ENCODE results near the gene SYNCRIP. TPM values are rescaled to one million over a fixed set of nuclear protein-coding genes. Genes with fewer than 3 reads are reported as not detected.
A peak's percentile ranks its signal among the peaks of the same experiment; 100 is the strongest.

The SYNCRIP gene
- polyA plus RNA-seq, 2 donors, result 34.2 to 56.3 TPM

DNA sequence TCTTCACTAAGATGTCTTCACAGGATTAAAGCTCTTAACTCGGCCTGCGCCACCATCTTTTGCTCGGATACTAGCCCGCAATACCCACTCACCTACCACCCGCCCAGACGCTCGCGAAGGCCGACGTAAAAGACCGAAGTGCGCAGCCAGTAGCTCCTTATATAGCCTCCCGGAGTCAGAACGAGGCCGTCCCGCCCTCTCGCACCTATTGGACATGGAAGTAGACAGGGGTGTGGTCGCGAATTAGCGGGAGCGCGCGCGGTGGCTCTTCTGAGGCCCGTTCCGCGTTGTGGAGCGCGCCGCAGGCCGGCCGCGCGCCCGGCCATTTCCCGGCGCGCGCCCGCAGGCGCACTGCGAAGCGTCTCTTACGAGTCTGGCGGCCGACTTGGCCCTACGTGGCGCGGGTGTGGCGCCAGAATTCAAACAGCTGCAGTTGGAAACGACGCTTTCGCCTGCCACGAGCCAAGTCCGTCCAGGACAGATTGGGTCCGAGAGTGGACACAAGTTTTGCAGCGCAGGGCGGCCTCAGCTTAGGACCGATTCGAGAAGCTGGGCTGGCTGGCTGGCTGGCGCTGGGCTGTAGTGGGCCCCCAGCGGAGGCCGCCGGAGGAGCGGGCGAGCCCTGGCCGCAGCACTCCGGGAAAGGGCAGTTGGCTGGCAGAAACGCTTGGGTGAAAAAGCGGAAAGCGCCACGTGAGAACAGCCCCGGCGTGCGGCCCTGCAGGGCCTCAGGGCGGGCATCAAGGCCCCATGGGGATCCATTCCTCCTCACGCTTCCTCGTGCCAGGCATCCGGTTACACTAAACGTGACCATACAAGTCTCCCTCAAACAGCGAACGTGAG lies 36.1 kb upstream of the SYNCRIP start:
- Histone ChIP-seq H3K4me1 (ENCODE audit: control insufficient read depth in 2 of 2, insufficient read depth in 2 of 2, low read length in 1 of 2) (peaks cover 0 to 5% of the 10 kb centered on the region in 2 donors), H3K4me3 (ENCODE audit: low read depth in 1 of 2, low read length in 2 of 2) (peak overlapping the region; percentile 89 to 93), H3K27ac (ENCODE audit: low read depth in 2 of 2, low read length in 1 of 2) (peak overlapping the region; percentile 89 to 95), H3K9me3 (ENCODE audit: control insufficient read depth in 2 of 2, insufficient read depth in 1 of 2, low read depth in 1 of 2, low read length in 1 of 2) (no peaks in the 10 kb centered on the region), H3K27me3 (ENCODE audit: control insufficient read depth in 1 of 2, insufficient read depth in 2 of 2, low read length in 2 of 2) (no peaks in the 10 kb centered on the region), H3K36me3 (ENCODE audit: control insufficient read depth in 2 of 2, insufficient read depth in 2 of 2, low read length in 1 of 2) (peaks cover 0 to 2% of the 10 kb centered on the region in 2 donors)
- 0% methylated on average over 79 to 82 of the region's 82 CpGs for WGBS, 2 donors

DNA sequence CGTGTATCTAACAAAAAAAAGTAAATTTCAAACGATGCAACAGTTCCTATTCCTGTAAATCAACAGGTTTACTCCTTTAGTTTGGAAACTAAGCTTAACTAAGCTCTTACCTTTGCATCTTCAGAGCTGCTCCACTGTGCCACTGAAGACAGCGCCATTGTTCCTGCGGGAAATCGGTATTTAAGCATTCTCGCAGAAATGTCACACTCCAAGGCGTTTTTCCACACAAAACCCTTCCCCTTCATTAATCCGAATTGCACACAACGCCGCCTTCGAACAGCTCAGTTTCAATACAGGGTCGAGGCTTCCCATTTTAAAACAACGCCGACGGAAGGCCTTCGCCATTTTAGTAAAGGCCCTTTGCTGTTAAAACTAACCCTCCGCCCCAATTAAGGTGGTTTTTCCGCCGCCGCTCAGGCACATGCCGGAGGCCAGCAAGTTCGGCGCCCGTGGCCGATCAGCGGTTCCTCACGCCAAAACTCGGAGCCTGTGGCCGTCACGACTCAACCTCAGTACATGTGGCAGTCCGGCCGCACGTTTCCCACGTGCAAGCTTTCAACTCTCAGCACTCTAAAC lies 35.4 kb upstream of the SYNCRIP start:
- Histone ChIP-seq H3K9me3 (ENCODE audit: control insufficient read depth in 2 of 2, insufficient read depth in 1 of 2, low read depth in 1 of 2, low read length in 1 of 2) (no peaks in the 10 kb centered on the region), H3K27ac (ENCODE audit: low read depth in 2 of 2, low read length in 1 of 2) (peak overlapping the region; percentile 89 to 95), H3K36me3 (ENCODE audit: control insufficient read depth in 2 of 2, insufficient read depth in 2 of 2, low read length in 1 of 2) (peaks cover 0 to 2% of the 10 kb centered on the region in 2 donors), H3K27me3 (ENCODE audit: control insufficient read depth in 1 of 2, insufficient read depth in 2 of 2, low read length in 2 of 2) (no peaks in the 10 kb centered on the region), H3K4me3 (ENCODE audit: low read depth in 1 of 2, low read length in 2 of 2) (peak overlapping the region; percentile 89 to 93), H3K4me1 (ENCODE audit: control insufficient read depth in 2 of 2, insufficient read depth in 2 of 2, low read length in 1 of 2) (peaks cover 0 to 5% of the 10 kb centered on the region in 2 donors)
- WGBS, 2 donors, result 0 to 1% methylated on average over 34 of the region's 34 CpGs

DNA sequence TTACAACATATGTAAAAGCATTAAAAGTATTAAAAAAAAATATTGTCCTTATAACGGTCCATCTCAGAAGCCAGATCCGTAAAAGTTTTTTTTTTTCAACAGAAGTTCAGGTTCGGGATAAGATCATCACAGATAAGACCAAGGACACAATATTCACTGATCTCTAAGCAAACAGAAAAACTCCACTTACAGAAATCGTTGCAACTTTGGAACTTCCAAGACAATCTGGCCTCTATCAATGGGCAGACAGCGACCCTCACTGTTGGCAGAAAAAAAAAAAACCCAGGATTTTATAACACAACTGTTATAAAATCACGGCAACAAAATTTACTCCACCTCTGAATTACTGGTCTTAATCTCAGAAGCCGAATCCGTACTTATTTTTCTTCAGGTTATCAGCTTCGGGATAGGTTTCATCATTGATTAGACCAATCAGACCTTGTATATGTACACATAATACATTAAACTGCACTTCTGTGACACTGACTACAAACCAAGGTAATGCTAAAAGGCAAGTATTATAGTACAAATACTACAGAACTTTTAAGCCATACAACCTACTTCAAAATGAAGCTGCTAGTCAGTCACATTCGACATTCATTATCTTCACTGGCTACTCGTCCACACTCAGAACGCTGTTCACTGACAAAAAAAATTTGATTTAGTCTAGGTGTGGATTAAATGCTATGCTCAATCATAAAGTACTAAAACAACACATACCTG lies 34.7 kb upstream of the SYNCRIP start:
- peaks cover 0 to 5% of the 10 kb centered on the region in 2 donors for H3K4me1 ChIP-seq (ENCODE audit: control insufficient read depth in 2 of 2, insufficient read depth in 2 of 2, low read length in 1 of 2)
- peaks cover 0 to 2% of the 10 kb centered on the region in 2 donors for H3K36me3 ChIP-seq (ENCODE audit: control insufficient read depth in 2 of 2, insufficient read depth in 2 of 2, low read length in 1 of 2)
- no peak overlapping the region for H3K27ac ChIP-seq (ENCODE audit: low read depth in 2 of 2, low read length in 1 of 2)
- 0% methylated on average over 12 of the region's 12 CpGs for WGBS, 2 donors
- no peaks in the 10 kb centered on the region for H3K27me3 ChIP-seq (ENCODE audit: control insufficient read depth in 1 of 2, insufficient read depth in 2 of 2, low read length in 2 of 2)
- H3K9me3 ChIP-seq (ENCODE audit: control insufficient read depth in 2 of 2, insufficient read depth in 1 of 2, low read depth in 1 of 2, low read length in 1 of 2), result no peaks in the 10 kb centered on the region
- peak overlapping the region; percentile 89 to 93 for H3K4me3 ChIP-seq (ENCODE audit: low read depth in 1 of 2, low read length in 2 of 2)

DNA sequence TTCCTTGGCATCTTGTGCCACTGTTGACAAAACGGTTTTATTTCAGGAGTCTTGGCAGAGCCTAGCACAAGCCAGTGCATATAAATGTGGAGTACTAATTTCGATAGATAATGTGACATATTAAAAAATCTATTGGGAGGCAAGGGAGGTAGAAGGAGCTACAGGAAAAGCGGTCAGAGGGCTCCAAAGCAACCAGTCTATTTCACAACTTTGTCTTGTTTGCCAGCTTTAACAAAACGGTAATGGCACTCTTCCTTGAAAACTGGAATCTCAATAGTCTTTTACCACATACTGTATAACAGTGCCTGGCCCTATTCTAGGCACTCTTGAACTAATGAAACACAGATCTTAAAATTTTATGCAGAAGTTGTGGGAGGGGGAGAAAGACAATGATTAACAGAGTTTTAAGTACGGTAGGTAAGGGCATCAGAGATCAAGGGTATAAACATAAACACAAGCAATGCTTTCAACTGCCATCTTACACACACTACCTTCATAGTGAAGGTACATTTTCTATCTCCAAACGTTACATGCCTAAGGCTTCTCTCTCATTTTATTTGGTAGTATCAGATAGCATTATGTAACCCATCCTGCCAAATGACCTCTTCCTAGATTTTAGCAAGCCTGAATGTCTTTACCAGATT lies 33.5 kb upstream of the SYNCRIP start:
- Histone ChIP-seq H3K9me3 (ENCODE audit: control insufficient read depth in 2 of 2, insufficient read depth in 1 of 2, low read depth in 1 of 2, low read length in 1 of 2) (no peaks in the 10 kb centered on the region), H3K27ac (ENCODE audit: low read depth in 2 of 2, low read length in 1 of 2) (no peak overlapping the region), H3K36me3 (ENCODE audit: control insufficient read depth in 2 of 2, insufficient read depth in 2 of 2, low read length in 1 of 2) (peaks cover 0 to 2% of the 10 kb centered on the region in 2 donors), H3K27me3 (ENCODE audit: control insufficient read depth in 1 of 2, insufficient read depth in 2 of 2, low read length in 2 of 2) (no peaks in the 10 kb centered on the region), H3K4me3 (ENCODE audit: low read depth in 1 of 2, low read length in 2 of 2) (peak overlapping the region; percentile 11 to 93), H3K4me1 (ENCODE audit: control insufficient read depth in 2 of 2, insufficient read depth in 2 of 2, low read length in 1 of 2) (peaks cover 0 to 5% of the 10 kb centered on the region in 2 donors)
- WGBS, 2 donors, result 6 to 9% methylated on average over 6 of the region's 6 CpGs

DNA sequence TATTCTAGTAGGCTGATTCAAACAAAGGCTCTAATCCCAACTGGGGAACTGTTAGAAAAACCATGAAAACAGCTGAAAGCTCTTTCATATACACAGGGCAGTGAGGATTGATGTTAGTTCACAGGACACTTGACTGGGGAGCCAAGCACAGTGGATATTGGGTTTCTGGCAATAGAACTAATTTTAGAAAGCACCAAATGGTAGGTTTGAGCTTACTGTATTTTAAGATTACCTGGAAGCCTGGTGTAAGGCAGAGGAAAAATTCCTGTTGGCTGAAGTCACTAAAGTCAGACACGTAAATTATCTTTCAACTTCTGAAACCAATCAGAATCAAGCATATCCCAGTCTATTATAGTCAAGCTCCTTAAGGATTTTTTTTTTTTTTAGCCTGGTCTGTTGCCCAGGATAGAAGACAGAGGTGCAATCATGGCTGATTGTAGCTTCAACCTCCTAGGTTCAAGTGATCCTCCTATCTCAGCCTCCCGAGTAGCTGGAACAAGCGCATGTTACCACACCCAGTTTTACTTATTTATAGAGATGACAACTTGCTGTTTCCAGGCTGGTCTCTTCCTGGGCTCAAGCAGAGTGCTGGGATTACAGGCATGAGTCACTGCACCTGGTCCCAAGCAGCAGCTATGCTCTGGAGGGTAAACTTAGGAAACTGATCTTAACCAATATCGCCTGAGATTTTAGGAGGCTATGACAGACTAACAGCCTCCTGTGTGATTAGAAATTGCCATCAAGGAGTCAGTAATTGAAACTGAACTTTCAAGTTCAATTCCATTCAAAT lies 32.5 kb upstream of the SYNCRIP start:
- H3K4me3 ChIP-seq (ENCODE audit: low read depth in 1 of 2, low read length in 2 of 2), result peak overlapping the region in 1 of 2 donors; percentile 93
- 59 to 70% methylated on average over 4 of the region's 4 CpGs for WGBS, 2 donors
- no peak overlapping the region for H3K27ac ChIP-seq (ENCODE audit: low read depth in 2 of 2, low read length in 1 of 2)
- peaks cover 0 to 2% of the 10 kb centered on the region in 2 donors for H3K36me3 ChIP-seq (ENCODE audit: control insufficient read depth in 2 of 2, insufficient read depth in 2 of 2, low read length in 1 of 2)
- H3K4me1 ChIP-seq (ENCODE audit: control insufficient read depth in 2 of 2, insufficient read depth in 2 of 2, low read length in 1 of 2), result peaks cover 0 to 5% of the 10 kb centered on the region in 2 donors
- H3K9me3 ChIP-seq (ENCODE audit: control insufficient read depth in 2 of 2, insufficient read depth in 1 of 2, low read depth in 1 of 2, low read length in 1 of 2), result no peaks in the 10 kb centered on the region
- H3K27me3 ChIP-seq (ENCODE audit: control insufficient read depth in 1 of 2, insufficient read depth in 2 of 2, low read length in 2 of 2), result no peaks in the 10 kb centered on the region

DNA sequence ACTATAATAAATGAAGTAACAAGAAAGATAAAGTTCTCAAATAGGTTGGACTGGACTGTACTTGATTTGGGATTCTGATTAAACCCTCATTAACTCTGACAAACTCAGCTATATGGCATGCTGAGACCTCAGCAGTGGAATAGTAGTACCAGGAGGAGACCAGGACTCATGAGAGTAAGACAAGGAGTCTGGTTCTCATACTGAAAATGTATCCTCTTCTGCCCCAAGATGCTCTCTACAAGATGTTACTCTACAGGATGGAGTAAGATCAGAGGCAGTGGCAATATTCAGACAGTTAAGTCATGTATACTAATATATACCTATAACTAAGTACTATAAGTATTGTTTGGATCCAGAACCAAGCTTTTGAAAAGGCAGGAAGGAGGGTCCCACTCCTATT lies 31.9 kb upstream of the SYNCRIP start:
- Histone ChIP-seq H3K9me3 (ENCODE audit: control insufficient read depth in 2 of 2, insufficient read depth in 1 of 2, low read depth in 1 of 2, low read length in 1 of 2) (no peaks in the 10 kb centered on the region), H3K27me3 (ENCODE audit: control insufficient read depth in 1 of 2, insufficient read depth in 2 of 2, low read length in 2 of 2) (no peaks in the 10 kb centered on the region), H3K4me1 (ENCODE audit: control insufficient read depth in 2 of 2, insufficient read depth in 2 of 2, low read length in 1 of 2) (peaks cover 0 to 5% of the 10 kb centered on the region in 2 donors), H3K36me3 (ENCODE audit: control insufficient read depth in 2 of 2, insufficient read depth in 2 of 2, low read length in 1 of 2) (peaks cover 0 to 2% of the 10 kb centered on the region in 2 donors), H3K27ac (ENCODE audit: low read depth in 2 of 2, low read length in 1 of 2) (no peak overlapping the region), H3K4me3 (ENCODE audit: low read depth in 1 of 2, low read length in 2 of 2) (no peak overlapping the region)

DNA sequence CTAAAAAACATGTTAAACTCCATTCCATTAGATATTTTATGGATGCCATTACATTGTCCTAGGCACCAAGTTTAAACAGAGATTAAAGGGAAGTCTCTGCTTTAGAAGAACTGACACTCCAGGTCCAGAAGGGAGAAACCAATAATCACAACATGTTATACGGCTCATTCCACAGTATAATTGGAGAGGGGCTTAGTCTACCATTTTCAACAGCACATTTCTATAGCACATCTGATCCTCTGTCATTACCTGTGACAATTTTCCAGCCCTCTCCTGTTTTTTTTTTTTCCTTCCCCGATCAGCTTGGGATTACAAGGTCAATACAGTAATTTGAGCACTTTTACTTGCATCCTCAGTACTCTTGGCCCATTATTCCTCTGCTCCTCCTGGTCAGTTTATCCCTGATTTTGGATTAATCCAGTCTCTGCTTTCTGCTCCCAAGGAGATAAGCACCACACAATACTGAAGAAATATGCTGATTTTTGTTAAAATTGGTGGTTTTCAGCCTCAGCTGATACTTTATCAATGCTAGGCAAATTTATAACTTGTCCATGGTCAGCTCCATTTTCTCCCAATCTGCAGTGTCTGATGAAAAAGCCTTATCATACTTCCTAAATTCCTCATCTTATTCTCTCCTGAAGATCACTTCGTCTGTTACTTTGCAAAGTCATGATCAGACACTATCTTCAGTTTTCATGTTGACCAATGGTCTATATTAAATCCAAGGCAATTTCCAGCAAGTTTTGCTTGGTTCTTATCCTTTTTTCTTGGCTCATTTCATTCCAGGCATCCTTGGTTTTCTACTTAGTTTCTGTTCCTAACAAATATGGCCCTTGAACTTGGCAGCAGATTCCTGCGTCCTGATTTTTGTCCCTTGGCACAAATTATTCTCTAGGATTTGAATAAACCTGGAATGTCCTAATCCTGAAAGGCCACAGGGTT lies 30.8 kb upstream of the SYNCRIP start:
- Histone ChIP-seq H3K4me1 (ENCODE audit: control insufficient read depth in 2 of 2, insufficient read depth in 2 of 2, low read length in 1 of 2) (peaks cover 0 to 2% of the 10 kb centered on the region in 2 donors), H3K9me3 (ENCODE audit: control insufficient read depth in 2 of 2, insufficient read depth in 1 of 2, low read depth in 1 of 2, low read length in 1 of 2) (no peaks in the 10 kb centered on the region), H3K4me3 (ENCODE audit: low read depth in 1 of 2, low read length in 2 of 2) (no peak overlapping the region), H3K27me3 (ENCODE audit: control insufficient read depth in 1 of 2, insufficient read depth in 2 of 2, low read length in 2 of 2) (no peaks in the 10 kb centered on the region), H3K27ac (ENCODE audit: low read depth in 2 of 2, low read length in 1 of 2) (no peak overlapping the region), H3K36me3 (ENCODE audit: control insufficient read depth in 2 of 2, insufficient read depth in 2 of 2, low read length in 1 of 2) (peaks cover 0 to 2% of the 10 kb centered on the region in 2 donors)
- 82 to 91% methylated on average over 4 of the region's 4 CpGs for WGBS, 2 donors

DNA sequence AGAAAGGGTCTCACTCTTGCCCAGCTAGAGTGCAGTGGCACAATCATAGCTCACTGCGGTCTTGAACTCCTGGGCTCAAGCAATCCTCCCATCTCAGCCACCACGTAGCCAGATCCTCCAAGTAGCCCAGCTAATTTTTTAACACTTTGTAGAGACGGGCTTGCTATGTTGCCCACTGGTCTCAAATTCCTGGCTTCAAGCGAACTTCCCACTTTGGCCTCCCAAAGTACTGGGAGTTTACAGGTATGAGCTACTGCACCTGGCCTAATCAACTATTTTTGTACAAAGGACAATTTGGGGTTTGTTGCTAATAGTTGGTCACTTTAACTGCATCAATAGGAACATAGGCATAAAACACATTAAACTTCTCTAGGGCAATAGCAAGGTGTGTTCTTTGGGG lies 29.9 kb upstream of the SYNCRIP start:
- peaks cover 0 to 2% of the 10 kb centered on the region in 2 donors for H3K4me1 ChIP-seq (ENCODE audit: control insufficient read depth in 2 of 2, insufficient read depth in 2 of 2, low read length in 1 of 2)

More for the DNA sequence above, 29.9 kb upstream of the SYNCRIP start:
- Histone ChIP-seq H3K4me3 (ENCODE audit: low read depth in 1 of 2, low read length in 2 of 2) (no peak overlapping the region), H3K27ac (ENCODE audit: low read depth in 2 of 2, low read length in 1 of 2) (no peak overlapping the region), H3K27me3 (ENCODE audit: control insufficient read depth in 1 of 2, insufficient read depth in 2 of 2, low read length in 2 of 2) (no peaks in the 10 kb centered on the region), H3K9me3 (ENCODE audit: control insufficient read depth in 2 of 2, insufficient read depth in 1 of 2, low read depth in 1 of 2, low read length in 1 of 2) (no peaks in the 10 kb centered on the region), H3K36me3 (ENCODE audit: control insufficient read depth in 2 of 2, insufficient read depth in 2 of 2, low read length in 1 of 2) (peaks cover 0 to 2% of the 10 kb centered on the region in 2 donors)
- 95 to 96% methylated on average over 4 of the region's 4 CpGs for WGBS, 2 donors
